ENCODE measurements around the gene RAG2. TPM values are rescaled to one million over a fixed set of nuclear protein-coding genes. Genes with fewer than 3 reads are reported as not detected.

RAG2 gene
- not detected in 2 replicates for total RNA-seq

GRCh38 chr11:36598051-36598450 lies at the start of gene RAG2:
RAG2 (minus strand) TSS chr11:36598236; CDS start chr11:36594168, 4,068 bp downstream.

GRCh38 chr11:36594316-36594989 lies 3.6 kb downstream of the RAG2 start, which contains the start of gene IFTAP:
IFTAP (plus strand) TSS chr11:36594502; CDS start chr11:36610104, 15,602 bp downstream.

GRCh38 chr11:36567694-36568093 lies 30.3 kb downstream of the RAG2 start, which contains the start of gene RAG1:
RAG1 (plus strand) TSS chr11:36568007; CDS start chr11:36573305, 5,298 bp downstream.

Other genes with a start within 250 kb of the RAG2 start
- 7.3 and 10.2 TPM in 2 replicates for gene TRAF6, start 88.0 kb downstream of the RAG2 start, total RNA-seq
- gene RAG1, start 30.2 kb downstream of the RAG2 start, total RNA-seq, result 0.20 and 0.37 TPM in 2 replicates
- gene IFTAP, start 3.7 kb downstream of the RAG2 start, total RNA-seq, result 15.4 and 18.0 TPM in 2 replicates

Measured in subcutaneous preadipocyte (primary cell).